C4-2B (cell line): ENCODE results near the gene RUFY1.
"Not testable (repeated sequence)": the region's sequence is repeated elsewhere in the genome, so short reads cannot be mapped to it uniquely, and the experiment has no call there.

Experiments
- H3K27ac ChIP-seq: fragments of 450-650 bp; 2 replicates; pipeline ENCODE4 v1.5.1; 2017
- ZFX ChIP-seq: fragments of 450-650 bp; IDR thresholded peaks from 2 replicates; pipeline ENCODE4 v1.6.1; 2017
- TF ChIP-seq, protein P1 (sequence below): fragments of 450-650 bp; conservative IDR thresholded peaks from 2 replicates; pipeline ENCODE4 v1.5.1; 2017; ENCODE audit warnings: mild to moderate bottlenecking

Gene RUFY1

DNA sequence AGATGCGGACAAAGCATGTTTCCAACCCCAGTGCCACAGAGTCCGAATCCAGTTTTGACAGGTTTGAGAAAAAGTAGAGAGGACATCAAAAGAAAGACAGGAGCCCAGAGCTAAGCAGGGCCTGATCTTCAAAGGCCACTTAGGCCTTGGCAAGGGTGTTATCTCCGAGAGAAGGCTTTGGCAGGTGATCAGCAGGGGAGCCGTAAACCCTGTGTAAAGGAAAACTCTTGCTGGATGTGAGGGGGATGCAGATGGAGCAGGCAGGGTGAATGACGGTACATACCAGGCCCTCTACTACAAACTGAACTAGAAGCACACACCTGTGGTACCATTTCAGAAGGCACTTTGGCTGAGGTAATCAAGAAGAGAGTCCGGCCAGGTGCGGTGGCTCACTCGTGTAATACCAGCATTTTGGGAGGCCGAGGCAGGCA, 74.5 kb downstream of the RUFY1 start:
- TF ChIP-seq, protein P1, sequence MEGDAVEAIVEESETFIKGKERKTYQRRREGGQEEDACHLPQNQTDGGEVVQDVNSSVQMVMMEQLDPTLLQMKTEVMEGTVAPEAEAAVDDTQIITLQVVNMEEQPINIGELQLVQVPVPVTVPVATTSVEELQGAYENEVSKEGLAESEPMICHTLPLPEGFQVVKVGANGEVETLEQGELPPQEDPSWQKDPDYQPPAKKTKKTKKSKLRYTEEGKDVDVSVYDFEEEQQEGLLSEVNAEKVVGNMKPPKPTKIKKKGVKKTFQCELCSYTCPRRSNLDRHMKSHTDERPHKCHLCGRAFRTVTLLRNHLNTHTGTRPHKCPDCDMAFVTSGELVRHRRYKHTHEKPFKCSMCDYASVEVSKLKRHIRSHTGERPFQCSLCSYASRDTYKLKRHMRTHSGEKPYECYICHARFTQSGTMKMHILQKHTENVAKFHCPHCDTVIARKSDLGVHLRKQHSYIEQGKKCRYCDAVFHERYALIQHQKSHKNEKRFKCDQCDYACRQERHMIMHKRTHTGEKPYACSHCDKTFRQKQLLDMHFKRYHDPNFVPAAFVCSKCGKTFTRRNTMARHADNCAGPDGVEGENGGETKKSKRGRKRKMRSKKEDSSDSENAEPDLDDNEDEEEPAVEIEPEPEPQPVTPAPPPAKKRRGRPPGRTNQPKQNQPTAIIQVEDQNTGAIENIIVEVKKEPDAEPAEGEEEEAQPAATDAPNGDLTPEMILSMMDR, result no peak
- no peak for TF ChIP-seq ZFX
- H3K27ac ChIP-seq, result peak overlapping the region; percentile 100

DNA sequence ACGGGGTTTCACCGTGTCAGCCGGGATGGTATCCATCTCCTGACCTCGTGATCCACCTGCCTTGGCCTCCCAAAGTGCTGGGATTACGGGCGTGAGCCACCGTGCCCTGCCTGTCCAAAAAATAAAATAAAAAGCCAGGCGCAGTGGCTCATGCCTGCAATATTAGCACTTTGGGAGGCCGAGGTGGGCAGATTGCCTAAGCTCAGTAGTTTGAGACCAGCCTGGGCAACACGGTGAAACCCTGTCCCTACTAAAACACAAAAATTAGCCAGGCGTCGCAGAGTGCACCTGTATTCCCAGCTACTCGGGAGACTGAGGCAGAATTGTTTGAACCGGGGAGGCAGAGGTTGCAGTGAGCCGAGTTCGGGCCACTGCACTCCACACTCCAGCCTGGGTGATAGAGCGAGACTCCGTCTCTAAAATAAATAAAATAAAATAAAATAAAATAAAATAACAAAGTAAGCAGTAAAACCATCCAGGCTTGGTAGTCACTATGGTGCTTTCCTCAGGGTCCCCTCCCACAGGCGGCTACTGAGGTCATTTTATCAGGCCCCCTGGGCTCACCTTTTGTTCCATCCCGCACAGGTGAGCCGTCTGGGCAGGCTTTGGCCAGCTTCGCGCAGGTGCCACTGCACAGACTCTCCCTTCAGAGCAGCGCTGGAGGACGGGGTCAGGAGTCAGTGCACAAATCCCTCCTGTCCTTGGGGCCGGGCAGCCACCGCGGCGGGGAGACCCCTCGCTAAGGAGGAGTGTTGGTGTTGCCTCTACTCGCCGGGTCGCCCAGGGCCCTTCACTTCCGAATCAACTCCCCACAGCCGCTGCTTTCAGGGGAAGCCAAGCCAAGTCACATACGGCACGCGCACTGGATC, 83.4 kb downstream of the RUFY1 start:
- H3K27ac ChIP-seq, result peak overlapping the region; percentile 70

DNA sequence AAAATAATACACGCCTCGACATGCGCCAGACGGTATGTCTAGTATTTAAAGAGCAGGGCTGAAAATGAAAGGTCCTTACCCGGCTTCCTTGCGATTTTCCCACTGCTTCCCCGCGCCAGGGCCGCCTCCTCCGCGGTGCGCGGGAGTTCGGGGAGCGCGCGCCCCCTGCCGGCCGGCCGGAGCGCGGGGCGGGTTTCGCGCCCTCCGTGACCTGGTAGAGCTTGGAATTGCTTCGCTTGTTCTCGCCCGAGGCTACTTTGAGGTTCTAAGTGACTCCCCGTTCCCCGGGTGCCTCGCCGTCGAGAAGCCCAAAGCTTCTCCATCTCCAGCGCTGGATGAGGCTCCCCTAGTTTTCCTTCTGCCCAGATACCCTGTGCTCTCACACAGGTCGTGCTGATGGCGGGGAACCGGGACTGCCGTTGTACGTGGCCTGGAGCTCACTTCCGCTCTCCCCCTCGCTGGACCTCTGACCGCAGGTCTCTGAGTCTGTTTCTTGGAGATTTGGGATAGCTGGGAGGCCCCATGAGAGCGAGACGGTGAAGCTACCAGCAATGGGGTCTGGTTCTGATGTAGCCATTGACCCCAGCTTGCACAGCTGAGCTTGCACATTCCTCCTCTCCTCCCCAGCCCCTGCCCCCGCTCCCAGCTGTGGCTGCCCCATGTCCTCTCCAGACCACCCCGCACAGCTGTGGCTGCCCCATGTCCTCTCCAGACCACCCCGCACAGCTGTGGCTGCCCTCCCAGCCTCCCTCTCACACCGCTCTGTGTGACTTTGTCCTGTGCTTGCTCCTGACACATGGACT, 84.2 kb downstream of the RUFY1 start:
- not testable (repeated sequence) for H3K27ac ChIP-seq

DNA sequence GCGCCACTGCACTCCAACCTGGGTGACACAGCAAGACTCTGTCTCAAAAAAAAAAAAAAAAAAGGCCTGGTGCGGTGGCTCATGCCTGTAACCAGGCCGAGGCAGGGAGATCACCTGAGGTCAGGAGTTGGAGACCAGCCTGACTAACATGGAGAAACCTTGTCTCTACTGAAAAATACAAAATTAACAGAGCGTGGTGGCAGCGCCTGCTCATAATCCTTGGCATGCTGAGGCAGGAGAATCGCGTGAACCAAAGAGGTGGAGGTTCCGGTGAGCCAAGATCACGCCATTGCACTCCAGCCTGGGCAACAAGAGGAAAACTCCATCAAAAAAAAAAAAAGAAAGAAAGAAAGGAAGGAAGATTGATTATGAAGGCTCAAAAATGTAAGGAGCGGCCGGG, 88.9 kb downstream of the RUFY1 start:
- not testable (repeated sequence) for H3K27ac ChIP-seq

DNA sequence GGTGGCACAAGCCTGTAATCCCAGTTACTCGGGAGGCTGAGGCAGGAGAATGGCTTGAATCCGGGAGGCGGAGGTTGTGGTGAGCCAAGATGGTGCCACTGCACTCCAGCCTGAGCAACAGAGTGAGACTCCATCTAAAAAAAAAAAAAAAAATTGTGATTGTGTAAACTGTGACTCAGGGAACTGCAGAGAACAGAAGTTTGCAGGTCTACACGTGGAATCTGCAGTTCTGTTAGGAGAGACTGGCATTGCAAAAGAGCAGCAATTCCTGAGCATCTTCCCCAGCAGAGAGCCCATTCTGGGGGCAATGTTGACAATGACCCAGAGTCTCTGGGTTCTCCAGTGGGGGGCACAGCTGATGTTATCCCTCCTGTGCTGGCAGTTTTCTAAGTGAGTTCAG, 91.4 kb downstream of the RUFY1 start:
- H3K27ac ChIP-seq, result not testable (repeated sequence)

DNA sequence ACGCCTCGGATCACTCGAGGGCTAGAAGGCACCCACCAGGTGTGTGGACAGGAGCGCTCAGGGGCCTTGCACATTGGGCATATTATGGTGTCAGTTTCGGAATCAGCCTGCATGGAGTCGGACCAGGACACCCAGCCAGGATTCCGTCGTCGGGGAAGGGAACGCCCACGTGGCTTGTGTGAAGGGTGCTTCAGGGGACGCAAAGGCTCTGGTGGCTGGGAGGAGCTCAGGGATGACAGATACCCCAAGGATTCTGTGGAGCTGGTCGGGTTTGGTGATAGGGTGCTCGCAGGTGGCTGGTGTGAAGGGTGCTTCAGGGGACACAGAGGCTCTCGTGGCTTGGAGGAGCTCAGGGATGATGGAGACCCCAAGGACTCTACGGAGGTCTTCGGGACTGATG, 92.3 kb downstream of the RUFY1 start:
- not testable (repeated sequence) for H3K27ac ChIP-seq

DNA sequence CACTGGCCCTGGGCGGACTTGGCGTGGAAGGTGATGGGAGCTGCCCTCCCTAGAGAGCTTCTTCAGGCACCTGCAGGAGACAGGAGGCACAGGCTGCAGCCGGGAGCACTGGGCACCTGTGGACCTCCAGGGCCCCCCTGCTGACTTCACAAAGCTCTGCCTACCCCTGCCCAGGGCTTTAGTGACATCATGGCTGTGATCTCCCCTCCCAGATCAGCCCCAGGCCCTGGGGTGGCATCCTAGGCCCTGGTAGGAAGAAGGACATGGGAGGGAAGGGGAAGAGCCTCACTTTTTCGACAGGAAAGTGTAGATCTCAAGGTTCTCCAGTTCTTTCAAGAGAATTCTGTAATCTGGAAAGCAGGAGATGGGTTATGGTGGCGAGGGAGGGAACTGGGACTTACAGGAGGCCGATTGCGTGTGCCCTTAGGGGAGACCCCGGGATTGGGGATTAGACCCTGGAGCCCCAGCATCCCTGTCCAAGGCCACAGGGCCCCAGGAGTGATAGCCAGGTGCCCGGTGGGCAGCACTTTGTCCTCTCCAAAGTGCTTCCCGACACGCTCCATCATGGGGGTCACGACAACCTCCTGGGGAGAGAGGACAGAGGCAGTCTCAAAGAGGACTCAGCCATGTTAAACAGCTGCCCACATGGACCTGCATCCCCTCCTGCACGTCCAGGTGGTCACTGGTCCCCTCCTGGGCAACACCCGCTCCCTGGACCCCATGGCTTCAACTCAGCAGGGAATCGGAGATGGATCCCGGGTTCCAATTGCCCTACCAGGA, 93.0 kb downstream of the RUFY1 start:
- H3K27ac ChIP-seq, result not testable (repeated sequence)

DNA sequence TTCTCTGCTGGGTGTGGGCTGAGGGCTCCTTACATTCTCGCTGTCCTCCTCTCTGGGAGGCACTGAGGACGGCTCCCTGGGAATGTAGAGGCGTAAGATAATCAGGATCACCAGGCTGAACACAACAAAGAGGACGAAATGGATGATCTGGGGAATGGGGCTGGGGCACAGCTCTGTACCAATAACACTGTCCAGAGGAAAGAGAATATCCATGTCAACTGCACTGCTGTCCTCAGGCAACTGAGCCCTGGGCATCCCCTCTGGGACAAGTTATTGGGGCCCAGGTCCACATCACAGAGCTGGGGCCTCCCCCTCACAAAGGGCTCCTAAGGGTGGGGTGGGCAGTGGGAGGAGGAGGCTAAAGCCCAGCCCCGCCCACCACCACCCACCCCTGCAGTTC, 94.4 kb downstream of the RUFY1 start:
- H3K27ac ChIP-seq, result not testable (repeated sequence)

DNA sequence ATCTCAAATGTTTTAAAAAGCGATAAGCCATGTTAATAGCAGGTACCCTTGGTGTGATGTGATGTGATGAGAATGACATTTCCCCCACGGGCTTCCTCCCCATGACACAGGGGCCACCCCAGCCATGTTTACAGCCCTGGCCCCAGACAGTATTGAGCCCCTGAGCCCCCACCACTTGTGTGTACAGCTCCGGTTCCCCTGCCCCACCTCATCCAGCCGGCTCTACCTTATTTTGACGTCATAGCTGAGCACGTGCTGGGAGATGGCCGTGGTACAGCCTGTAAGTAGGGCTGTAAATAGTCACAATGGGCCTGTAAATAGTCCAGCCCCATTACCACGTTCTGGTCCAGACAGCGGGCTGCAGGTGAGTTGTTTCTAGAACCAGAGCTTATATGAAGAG, 98.1 kb downstream of the RUFY1 start:
- TF ChIP-seq, protein P1, result no peak
- no peak for TF ChIP-seq ZFX
- no peak overlapping the region for H3K27ac ChIP-seq

DNA sequence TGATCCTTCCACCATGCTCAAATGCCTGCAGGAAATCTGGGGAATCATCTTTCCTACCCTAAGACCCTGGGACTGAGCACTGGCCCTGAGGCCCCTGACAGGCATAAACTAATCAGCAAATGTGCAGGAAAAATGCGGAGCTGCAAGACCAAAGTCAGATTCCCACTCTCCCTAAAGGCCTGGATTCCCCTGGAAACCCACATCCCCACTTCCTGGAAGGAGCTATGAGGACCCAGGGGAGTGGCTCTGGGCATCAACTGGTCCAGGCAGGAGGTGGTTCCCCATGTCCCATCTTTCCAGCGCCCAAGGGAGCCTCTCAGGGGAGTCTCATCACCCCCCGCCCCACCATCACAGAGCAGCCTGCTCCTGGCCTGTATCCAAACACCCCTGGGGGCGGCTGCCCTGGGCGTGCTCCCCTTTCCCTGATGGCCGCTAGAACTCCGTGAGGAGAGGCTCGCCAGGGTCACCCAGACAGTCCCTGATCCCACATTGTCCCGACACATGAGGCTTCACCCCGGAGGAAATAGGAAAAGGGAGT, 98.9 kb downstream of the RUFY1 start:
- H3K27ac ChIP-seq, result not testable (repeated sequence)

DNA sequence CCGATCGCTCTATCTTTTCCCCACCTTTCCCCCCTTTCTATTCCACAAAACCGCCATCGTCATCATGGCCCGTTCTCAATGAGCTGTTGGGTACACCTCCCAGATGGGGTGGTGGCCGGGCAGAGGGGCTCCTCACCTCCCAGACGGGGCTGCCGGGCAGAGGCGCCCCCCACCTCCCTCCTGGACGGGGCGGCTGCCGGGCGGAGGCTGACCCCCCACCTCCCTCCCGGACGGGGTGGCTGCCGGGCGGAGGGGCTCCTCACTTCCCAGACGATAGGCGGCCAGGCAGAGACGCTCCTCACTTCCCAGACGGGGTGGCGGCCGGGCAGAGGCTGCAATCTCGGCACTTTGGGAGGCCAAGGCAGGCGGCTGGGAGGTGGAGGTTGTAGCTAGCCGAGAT, 99.9 kb downstream of the RUFY1 start:
- H3K27ac ChIP-seq, result not testable (repeated sequence)

DNA sequence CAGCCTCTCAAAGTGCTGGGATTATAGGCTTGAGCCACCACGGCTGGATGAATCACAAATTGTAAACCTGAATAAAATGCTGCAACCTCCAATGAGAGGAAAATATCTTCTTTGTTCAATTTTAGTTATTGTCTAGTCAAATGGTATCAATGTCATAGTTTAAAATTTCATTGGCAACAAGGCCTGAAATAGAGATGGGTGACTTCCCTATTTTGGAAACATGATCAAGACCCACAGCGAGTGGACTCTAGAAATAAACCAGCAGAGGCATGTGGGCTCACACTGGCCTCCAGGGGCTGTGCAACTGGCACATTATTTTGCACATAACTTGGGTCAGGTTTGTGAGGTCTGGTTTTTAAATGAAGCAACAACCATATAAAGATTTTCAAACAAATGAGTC, 102.8 kb downstream of the RUFY1 start:
- not testable (repeated sequence) for H3K27ac ChIP-seq

DNA sequence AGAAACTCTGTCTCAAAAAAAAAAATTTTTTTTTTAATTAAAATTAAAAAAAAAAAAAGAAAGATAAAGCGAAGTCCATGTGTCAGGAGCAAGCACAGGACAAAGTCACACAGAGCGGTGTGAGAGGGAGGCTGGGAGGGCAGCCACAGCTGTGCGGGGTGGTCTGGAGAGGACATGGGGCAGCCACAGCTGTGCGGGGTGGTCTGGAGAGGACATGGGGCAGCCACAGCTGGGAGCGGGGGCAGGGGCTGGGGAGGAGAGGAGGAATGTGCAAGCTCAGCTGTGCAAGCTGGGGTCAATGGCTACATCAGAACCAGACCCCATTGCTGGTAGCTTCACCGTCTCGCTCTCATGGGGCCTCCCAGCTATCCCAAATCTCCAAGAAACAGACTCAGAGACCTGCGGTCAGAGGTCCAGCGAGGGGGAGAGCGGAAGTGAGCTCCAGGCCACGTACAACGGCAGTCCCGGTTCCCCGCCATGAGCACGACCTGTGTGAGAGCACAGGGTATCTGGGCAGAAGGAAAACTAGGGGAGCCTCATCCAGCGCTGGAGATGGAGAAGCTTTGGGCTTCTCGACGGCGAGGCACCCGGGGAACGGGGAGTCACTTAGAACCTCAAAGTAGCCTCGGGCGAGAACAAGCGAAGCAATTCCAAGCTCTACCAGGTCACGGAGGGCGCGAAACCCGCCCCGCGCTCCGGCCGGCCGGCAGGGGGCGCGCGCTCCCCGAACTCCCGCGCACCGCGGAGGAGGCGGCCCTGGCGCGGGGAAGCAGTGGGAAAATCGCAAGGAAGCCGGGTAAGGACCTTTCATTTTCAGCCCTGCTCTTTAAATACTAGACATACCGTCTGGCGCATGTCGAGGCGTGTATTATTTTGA, 107.2 kb downstream of the RUFY1 start:
- H3K27ac ChIP-seq, result not testable (repeated sequence)

DNA sequence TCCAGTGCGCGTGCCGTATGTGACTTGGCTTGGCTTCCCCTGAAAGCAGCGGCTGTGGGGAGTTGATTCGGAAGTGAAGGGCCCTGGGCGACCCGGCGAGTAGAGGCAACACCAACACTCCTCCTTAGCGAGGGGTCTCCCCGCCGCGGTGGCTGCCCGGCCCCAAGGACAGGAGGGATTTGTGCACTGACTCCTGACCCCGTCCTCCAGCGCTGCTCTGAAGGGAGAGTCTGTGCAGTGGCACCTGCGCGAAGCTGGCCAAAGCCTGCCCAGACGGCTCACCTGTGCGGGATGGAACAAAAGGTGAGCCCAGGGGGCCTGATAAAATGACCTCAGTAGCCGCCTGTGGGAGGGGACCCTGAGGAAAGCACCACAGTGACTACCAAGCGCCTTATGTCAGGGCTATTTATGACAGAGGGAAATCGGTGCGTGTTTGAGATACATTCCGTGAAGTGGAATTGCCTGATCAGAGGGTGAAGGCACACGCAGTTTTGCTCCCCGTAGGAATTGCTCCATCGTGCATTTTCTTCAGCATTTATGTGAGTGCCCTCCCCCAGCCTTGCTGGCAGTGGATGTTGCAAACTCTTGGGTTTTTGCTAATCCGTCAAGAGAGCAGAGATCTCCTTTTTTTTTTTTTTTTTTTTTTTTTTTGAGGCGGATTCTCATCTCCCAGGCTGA, 108.0 kb downstream of the RUFY1 start:
- H3K27ac ChIP-seq, result peak overlapping the region; percentile 71
